SK-N-SH treated with all-trans-retinoic acid at 6 μM for 48 hours (cell line): ENCODE measurements around the gene LYRM4.

ENCODE experiments used
- CSDC2 ChIP-seq: fragments of 250-450 bp; sonication (Bioruptor Pico); IDR thresholded peaks from 2 replicates; pipeline ENCODE4 v1.5.0; 2020; ENCODE audit warnings: mild to moderate bottlenecking, moderate library complexity
- ESRRG ChIP-seq: fragments of 250-450 bp; sonication (Bioruptor Pico); IDR thresholded peaks from 2 replicates; pipeline ENCODE4 v1.6.1; 2021; ENCODE audit warnings: mild to moderate bottlenecking
- PATZ1 ChIP-seq: fragments of 250-450 bp; sonication (Bioruptor Pico); IDR thresholded peaks from 2 replicates; pipeline ENCODE4 v1.8.0; 2020; ENCODE audit warnings: mild to moderate bottlenecking, moderate library complexity, borderline replicate concordance
- POU6F1 ChIP-seq: fragments of 250-450 bp; sonication (Bioruptor Pico); IDR thresholded peaks from 2 replicates; pipeline ENCODE4 v1.8.0; 2021; ENCODE audit warnings: low read depth, mild to moderate bottlenecking, moderate library complexity, borderline replicate concordance
- RARB ChIP-seq: fragments of 250-450 bp; sonication (Bioruptor Pico); IDR thresholded peaks from 2 replicates; pipeline ENCODE4 v1.8.0; 2021; ENCODE audit warnings: mild to moderate bottlenecking, moderate library complexity
- SNAI2 ChIP-seq: fragments of 250-450 bp; sonication (Bioruptor Pico); IDR thresholded peaks from 2 replicates; pipeline ENCODE4 v1.5.0; 2020; ENCODE audit warnings: mild to moderate bottlenecking, moderate library complexity
- TCF4 ChIP-seq: fragments of 250-450 bp; sonication (Bioruptor Pico); IDR thresholded peaks from 2 replicates; pipeline ENCODE4 v1.8.0; 2021; ENCODE audit warnings: mild to moderate bottlenecking, moderate library complexity, borderline replicate concordance
- TOX ChIP-seq: fragments of 250-450 bp; sonication (Bioruptor Pico); IDR thresholded peaks from 2 replicates; pipeline ENCODE4 v1.8.0; 2021; ENCODE audit warnings: mild to moderate bottlenecking, moderate library complexity, borderline replicate concordance
- ZC3H10 ChIP-seq: fragments of 250-450 bp; sonication (Bioruptor Pico); IDR thresholded peaks from 2 replicates; pipeline ENCODE4 v1.5.1; 2021; ENCODE audit warnings: mild to moderate bottlenecking, moderate library complexity
- ZFP30 ChIP-seq: fragments of 450-650 bp; formaldehyde crosslinking; IDR thresholded peaks from 2 replicates; pipeline ENCODE4 v1.5.0; 2022; ENCODE audit warnings: mild to moderate bottlenecking, moderate library complexity
- ZNF565 ChIP-seq: fragments of 450-650 bp; formaldehyde crosslinking; conservative IDR thresholded peaks from 2 replicates; pipeline ENCODE4 v1.5.0; 2020; ENCODE audit warnings: low read depth, mild to moderate bottlenecking, moderate library complexity
- ZNF8 ChIP-seq: fragments of 450-650 bp; formaldehyde crosslinking; IDR thresholded peaks from 2 replicates; pipeline ENCODE4 v1.5.0; 2020; ENCODE audit warnings: mild to moderate bottlenecking, moderate library complexity

- TF ChIP-seq SNAI2 (CRISPR knock-in tag), result no peak
- no peak for TF ChIP-seq POU6F1
- no peak for TF ChIP-seq ZFP30 (CRISPR knock-in tag)
- TF ChIP-seq CSDC2, result no peak
- no peak for TF ChIP-seq PATZ1 (CRISPR knock-in tag)
- no peak for TF ChIP-seq ZC3H10 (CRISPR knock-in tag)
- TF ChIP-seq ZNF565, result no peak
- TF ChIP-seq RARB (CRISPR knock-in tag), result no peak
- no peak for TF ChIP-seq TOX (CRISPR knock-in tag)
- TF ChIP-seq ZNF8 (CRISPR knock-in tag), result no peak
- TF ChIP-seq TCF4 (CRISPR knock-in tag), result no peak
- no peak for TF ChIP-seq ESRRG
These were observed 175.7 kb downstream of the LYRM4 start, which contains the start of gene PPP1R3G for GRCh38 chr6:5084781-5085647.
